ENCODE measurements around the gene ISX.

GRCh38 chr22:35111244-35111643 is 45.3 kb downstream of the ISX start:
- TF ChIP-seq CTCF (IDR thresholded peaks at IDR 0.05): no peak
- no peak for TF ChIP-seq ZFX (IDR thresholded peaks at IDR 0.05; ENCODE audit: borderline replicate concordance)
